ENCODE data around the gene TMSB10.
"Not testable (repeated sequence)": the region's sequence is repeated elsewhere in the genome, so short reads cannot be mapped to it uniquely, and the experiment has no call there.

The TMSB10 gene

DNA sequence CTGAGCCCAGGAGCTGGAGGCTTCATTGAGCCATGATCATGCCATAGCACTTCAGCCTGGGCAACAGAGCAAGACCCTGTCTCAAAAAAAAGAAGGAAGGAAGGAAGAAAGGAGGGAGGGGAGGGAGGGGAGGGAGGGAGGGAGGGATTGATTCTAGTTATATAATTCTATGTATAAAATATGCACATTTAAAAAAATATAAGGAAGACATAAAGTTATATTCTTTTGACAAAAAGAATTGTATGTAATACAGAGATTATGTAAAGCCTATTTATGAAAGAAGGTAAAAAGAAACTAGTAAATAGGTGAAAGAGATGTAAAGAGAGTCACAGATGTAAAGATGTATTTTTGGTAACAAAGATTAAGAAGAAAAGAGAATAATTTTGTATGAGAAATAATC lies 17.6 kb downstream of the TMSB10 start:
- in situ Hi-C loops (cut with MboI; ENCODE audit: low pct_unique_long_range_greater_than_20kb, low sequenced_read_pairs), result no loop called here
- DNase-seq, result no peak

DNA sequence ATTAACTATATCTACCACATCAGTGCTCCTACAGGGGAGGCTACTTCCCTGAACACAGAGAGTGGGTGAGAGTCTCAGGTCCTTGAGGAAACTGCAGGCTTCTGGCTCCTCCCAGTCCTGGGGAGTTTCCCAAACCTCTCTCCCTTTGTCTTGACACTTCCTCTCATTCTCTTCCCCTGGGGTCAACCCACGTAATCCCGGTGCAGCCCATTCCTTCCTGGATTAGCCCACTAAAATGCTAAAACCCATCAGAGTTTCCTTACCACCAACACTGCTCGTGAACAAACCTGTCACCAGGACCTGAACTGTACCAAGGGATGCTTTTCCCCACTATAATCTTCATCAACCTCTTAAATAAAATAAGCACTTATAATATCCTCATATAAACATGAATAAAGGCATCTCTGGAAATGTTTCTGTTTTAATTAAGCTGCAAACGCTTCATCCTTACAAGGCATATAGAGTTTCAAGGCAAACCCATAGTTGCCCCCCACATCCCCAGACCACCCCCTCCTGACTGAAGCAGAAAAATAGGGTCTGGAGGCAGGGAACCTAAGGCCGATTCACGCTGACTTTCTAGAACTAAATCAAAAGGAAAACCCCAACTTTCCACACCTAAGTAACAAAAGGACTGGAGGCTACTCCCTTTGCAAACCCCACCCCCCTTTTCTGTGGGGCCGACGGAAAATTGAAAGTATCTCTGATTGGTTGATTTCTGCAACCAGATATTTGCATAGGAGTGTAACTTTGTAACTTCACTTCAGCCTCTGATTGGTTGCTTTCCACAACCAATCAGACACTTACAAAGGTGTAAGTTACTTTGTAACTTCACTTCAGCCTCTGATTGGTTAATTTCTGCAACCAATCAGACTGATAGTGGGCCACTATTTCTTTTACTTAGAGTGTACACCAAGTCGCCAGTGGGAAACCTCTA lies 19.0 kb downstream of the TMSB10 start:
- in situ Hi-C loops (cut with MboI; ENCODE audit: low pct_unique_long_range_greater_than_20kb, low sequenced_read_pairs), result no loop called here
- peak; percentile 37 for DNase-seq

DNA sequence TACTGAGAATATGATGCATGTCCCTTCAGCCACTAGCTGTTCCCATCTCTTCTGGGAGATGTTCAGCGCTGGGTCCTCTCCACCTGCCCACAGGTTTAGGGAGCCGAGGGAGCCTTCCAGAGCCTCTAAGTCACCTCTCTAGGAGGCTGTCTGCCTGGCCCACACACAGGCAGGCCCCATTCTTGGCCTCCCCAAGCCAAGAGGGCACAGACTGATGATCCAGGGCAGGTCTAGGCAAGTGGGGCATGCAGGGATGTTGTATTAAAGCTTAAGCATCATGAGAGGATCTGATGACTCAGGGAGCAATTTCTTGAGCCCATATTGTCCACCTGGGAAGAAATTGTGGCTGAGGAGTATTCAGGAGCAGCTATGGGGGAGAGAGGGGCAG lies 19.9 kb downstream of the TMSB10 start:
- in situ Hi-C loops (cut with MboI; ENCODE audit: low pct_unique_long_range_greater_than_20kb, low sequenced_read_pairs), result no loop called here
- DNase-seq, result no peak

DNA sequence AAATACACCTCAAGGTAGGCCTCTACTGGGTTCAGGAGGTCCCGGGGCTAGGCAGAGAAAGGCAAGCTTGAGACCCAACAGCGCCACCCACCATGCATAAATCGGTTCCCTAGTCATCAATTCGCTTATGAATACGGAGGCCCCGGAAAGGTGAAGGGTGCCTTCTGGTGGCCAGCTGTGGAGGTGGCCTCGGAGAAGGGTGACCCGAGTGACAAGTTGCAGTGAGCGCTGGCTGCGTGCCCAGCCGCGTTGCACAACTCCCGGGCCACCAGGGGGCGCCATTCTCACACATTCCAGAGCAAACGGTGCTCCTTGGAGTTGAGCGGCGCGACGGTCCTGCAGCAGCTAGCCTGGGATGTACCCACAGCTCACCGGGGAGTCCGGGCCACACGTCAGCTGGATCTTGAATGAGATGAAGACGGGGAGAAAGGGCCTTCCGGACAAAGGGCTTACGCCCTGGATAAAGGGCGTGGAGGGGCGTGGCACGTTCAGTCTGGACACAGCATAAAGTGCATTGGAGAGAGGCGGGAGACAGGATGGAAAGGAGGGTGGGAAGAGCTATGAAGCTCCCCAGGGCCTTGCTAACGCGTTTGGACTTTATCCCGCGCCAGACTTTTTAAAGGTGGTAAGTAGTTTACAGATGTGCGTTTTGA lies 20.4 kb downstream of the TMSB10 start:
- in situ Hi-C loops (cut with MboI; ENCODE audit: low pct_unique_long_range_greater_than_20kb, low sequenced_read_pairs), result no loop called here
- peak; percentile 100 for DNase-seq

DNA sequence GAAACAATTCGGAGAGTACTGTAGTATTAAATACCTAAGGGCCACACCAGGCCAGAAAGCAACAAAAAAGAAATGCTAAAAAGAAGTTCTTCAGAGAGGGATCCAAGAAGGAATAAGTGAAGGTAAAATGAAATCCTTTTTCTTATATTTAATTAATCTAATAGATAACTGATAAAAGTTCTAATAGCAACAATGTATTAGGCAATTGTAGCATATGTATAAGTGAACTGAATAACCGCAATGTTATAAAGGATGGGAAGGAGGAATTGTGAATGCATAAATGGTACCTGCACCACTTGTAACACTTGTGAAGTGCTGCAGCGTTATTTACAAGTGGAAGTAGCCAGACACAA lies 21.8 kb downstream of the TMSB10 start:
- in situ Hi-C loops (cut with MboI; ENCODE audit: low pct_unique_long_range_greater_than_20kb, low sequenced_read_pairs), result no loop called here

DNA sequence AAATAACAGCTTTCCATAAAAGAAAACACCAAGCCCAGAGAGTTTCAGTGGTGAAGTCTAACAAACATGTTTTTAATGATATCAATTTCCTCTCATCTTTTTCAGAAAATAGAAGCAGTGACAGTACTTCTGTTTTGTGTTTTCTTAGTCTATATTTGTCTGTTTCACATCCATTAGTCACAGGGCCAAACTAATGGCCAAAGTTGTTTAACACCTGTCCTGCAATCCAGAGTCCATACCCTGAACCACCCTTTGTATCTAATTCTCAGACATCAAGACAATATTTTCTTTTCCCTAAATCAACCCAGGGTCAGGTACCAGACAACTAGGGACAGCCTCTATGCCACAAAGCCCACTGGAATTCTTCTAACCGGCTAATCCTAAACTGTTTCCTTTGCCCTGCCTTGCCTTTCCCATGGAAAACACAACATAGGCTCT lies 25.9 kb downstream of the TMSB10 start:
- in situ Hi-C loops (cut with MboI; ENCODE audit: low pct_unique_long_range_greater_than_20kb, low sequenced_read_pairs), result no loop called here
- no peak for DNase-seq

More for the DNA sequence above, 21.8 kb downstream of the TMSB10 start:
- DNase-seq, result no peak

DNA sequence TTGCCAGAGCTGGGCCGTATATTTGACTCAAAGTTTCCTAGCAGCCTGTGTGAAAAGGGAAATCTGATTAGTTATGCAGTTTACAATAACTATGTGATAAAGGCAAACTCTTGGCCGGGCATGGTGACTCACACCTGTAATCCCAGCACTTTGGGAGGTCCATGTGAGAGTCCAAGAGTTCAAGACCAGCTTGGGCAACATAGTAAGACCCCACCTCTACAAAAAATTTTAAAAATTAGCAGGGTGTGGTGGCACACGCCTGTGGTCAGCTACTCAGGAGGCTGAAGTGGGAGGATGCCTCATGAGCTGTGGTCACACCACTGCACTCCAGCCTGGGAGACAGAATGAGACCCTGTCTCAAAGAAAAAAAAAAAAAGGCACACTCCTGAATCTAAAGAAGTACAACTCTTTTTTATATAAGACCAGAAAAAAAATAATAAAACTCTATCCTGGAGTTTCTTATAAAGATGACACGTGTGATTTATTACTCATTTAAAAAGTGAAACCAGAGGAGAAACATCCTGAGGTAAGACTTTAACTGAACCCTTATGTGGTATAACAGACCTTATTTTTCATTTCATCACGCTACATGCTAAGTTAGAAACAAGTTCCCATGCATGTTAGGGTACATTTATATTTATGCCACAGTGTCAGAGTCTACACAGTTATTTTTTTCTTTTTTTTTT lies 32.9 kb downstream of the TMSB10 start:
- no peak for DNase-seq
- in situ Hi-C loops (cut with MboI; ENCODE audit: low pct_unique_long_range_greater_than_20kb, low sequenced_read_pairs), result no loop called here

DNA sequence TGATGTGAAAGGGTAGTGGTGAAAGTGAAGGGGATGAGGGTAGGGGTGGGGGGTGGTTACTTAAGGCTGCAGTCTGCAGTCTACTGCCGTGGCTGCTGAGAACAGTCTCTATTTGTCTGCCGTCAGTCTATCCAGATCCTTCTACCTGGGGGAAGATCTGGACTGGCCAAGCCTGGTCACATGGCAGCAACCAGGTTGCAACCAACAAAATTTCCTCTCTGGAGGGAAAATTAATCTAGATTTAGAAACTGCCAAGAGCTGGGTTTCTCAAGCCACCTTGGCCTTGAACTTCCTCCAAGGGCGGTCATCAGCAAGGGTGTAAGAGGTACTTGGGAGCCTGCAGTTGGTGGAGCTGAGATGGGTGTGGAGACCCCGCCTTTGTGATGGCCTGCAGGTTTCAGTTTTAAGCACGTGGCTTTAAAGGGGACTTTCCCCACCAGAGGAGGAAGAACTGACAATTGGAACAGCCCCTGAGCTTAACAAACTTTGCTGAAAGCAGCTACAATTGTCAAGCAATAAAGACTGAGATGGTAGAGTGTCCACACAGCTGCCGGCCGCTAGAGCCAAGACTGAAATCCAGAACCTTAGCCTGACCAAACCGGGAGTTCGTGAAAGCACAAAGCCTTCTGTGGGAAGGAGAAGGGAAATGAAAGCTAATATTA lies 34.1 kb downstream of the TMSB10 start:
- in situ Hi-C loops (cut with MboI; ENCODE audit: low pct_unique_long_range_greater_than_20kb, low sequenced_read_pairs), result no loop called here

DNA sequence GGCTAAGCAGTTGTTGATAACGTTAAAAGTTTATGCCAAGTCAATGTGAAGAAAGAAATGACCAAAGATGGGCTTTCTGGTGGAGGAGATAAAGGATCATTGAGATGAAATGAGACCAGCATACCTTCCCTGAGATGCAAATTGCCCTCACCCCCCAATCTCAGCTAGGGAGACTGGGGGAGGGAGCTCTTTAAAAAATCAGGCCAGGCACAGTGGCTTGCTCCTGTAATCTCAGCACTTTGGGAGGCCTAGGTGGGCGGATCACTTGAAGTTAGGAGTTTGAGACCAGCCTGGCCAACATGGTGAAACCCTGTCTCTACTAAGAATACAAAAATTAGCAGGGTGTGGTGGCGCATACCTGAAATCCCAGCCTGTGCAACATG lies 34.6 kb downstream of the TMSB10 start:
- in situ Hi-C loops (cut with MboI; ENCODE audit: low pct_unique_long_range_greater_than_20kb, low sequenced_read_pairs), result no loop called here
- DNase-seq, result no peak

More for the DNA sequence above, 34.1 kb downstream of the TMSB10 start:
- peak; percentile 21 for DNase-seq

DNA sequence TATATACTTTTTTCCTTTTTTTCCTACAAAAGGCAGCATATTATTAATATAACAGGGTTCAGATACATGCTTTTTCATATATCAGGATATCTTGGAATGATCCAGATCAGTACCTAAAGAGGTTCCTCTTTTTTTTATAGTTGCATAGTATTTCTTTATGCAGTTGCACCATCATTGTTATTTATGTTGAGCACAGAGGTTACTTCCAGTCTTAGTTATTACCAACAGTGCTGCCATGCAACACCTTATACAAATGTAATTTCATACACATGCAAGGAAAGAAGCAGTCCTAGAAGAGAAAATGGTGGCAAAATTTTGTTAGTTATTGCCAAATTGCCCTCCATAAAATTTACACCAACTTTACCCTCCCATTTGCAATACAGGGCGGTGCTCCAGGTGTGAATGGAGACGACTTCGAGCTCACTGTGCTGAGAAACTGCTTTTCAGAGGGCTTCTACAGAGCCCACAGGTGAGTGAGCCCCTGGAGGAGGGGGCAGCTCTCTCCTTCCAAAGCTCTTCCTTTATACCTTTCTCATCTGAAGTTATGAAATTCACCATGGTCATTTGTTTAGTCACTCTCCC lies 35.5 kb downstream of the TMSB10 start:
- in situ Hi-C loops (cut with MboI; ENCODE audit: low pct_unique_long_range_greater_than_20kb, low sequenced_read_pairs), result no loop called here
- DNase-seq, result no peak

DNA sequence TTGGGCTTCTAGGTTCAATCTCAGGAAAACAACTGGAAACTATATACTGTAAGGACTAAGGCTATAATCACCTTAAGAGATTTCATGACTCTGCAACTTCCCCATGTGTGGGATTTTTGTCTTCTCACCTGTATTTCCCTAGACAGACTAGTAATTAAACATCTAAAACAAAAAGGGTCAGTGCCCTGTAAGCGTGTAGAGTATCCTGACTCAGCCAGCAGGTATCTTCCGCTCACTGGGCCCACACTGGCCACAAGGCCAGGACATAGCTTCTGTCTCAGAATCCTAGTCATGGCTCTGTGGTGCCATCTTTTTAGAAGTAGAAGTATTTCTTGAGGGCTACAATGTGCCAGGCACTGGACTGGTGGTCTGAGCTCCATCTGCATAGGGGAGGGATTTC lies 36.7 kb downstream of the TMSB10 start:
- DNase-seq, result no peak
- in situ Hi-C loops (cut with MboI; ENCODE audit: low pct_unique_long_range_greater_than_20kb, low sequenced_read_pairs), result no loop called here

DNA sequence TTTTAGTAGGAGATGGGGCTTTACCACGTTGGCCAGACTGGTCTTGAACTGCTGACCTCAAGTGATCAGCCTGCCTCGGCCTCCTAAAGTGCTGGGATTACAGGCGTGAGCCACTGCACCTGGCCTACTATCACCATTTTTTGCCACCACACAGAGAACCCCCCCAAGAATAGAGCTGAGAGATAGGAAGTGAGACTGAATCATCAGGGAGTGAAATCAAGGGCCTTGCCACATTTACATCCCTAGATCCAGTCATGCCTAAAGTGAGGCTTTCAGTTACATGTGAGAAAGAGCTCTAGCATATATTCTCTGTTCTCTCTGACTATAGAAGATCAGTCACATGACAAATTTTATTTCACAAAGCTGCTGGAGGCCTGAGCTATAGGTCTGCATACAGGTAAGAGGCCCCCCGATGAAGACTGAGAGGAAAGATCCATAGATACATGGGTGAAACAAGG lies 37.5 kb downstream of the TMSB10 start:
- no peak for DNase-seq
- in situ Hi-C loops (cut with MboI; ENCODE audit: low pct_unique_long_range_greater_than_20kb, low sequenced_read_pairs), result no loop called here

DNA sequence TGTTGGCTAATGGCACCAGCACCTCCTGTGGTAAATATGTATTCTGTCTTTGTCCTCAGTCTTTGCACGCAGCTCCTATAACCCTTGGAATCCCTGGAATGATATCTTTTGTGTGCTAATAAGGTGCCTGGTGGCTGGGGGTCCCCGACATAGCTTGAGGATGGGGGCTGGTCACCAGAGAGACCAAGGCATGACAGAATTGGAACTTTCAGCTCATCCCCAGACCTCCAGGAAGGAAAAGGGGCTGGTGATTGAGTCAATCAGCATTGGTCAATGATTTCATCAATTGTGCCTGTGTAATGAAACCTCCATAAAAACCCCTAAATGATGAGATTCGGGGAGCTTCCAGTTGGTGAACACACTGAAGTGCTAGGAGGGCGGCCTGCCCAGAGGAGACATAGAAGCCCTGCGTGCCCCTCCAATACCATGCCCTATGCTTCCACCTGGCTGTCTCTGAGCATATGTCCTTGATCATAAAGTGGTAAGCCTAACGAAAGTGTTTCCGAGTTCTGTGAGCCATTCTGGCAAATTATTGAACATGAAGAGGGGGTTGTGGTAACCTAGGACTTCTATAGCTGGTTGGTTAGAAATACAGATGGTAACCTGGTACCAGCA lies 38.9 kb downstream of the TMSB10 start:
- in situ Hi-C loops (cut with MboI; ENCODE audit: low pct_unique_long_range_greater_than_20kb, low sequenced_read_pairs), result no loop called here
- no peak for DNase-seq

DNA sequence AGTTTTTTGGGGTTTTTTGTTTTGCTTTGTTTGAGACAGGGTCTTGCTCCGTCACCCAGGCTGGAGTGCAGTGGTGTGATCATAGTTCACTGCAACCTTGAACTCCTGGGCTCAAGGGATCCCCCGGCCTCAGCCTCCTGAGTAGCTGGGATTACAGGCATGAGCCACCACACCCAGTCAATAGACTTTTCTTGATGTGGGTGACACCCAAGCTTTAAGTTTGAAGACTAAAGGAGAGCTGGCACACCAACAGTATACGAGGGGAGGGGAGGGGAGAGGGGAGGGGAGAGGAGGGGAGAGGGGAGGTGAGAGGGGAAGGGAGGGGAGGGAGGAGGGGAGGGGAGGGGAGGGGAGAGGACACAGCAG lies 40.4 kb downstream of the TMSB10 start:
- DNase-seq; in situ Hi-C loops (cut with MboI; ENCODE audit: low pct_unique_long_range_greater_than_20kb, low sequenced_read_pairs): not testable (repeated sequence)

DNA sequence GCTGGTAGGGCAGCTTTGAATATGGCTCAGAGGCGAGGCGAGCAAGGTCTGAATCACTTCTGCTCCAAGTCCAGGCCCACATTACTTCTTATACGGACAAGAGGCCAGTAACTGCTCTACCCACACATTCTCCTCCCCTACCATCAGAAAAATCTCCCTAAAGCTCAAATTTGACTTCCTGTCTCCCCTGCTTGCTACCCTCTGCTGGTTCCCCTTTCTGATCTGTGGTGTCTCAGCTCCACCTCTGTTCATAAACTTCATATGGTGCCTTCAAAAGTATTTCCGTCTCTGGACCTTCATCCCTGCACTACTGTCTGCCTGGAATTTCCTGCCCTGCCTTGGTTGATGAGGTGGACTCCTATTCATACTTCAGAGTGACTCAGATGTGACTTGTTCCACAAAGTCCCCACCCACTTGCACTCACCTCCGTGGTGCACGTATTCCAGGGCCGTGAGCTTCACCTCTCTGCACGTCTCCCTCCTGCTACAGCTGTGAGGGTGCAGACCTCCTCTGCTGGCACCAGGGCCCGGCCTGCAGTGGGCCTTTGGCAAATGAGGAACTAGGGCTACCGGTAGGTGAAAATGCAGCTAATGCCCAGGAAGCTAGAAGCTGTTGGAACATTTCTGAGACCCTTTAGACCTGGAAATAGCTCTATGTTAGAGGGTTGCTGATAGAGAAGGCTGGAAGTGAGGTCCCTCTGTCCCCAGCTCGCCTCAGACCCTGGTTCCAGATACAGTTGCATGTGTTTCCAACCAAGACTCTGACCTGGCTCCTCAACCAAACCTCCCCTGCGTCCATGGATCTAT lies 41.0 kb downstream of the TMSB10 start:
- in situ Hi-C loops (cut with MboI; ENCODE audit: low pct_unique_long_range_greater_than_20kb, low sequenced_read_pairs), result no loop called here
- peak; percentile 85 for DNase-seq

DNA sequence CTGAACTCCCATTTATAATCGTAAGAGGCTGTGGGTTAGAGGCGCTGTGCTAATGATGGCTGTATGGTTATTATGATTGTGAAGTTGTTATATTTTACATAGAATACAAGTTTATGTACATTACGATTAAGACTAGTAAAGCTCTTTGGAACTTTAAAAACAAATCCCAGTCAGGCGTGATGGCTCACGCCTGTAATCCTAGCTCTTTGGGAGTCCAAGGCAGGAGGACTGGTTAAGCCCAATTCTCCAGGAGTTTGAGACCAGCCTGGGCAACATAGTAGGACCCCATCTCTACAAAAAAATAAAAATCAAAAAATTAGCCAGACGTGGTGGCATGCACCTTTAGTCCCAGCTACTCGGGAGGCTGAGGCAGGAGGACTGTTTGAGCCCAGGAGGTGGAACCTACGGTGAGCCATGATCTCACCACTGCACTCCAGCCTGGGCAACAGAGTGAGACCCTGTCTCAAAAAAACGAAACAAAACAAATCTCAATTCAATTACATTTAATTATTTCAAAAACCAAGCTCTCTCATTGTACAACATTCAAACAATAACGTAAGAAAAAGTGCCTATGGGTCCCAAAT lies 41.6 kb downstream of the TMSB10 start:
- no peak for DNase-seq

DNA sequence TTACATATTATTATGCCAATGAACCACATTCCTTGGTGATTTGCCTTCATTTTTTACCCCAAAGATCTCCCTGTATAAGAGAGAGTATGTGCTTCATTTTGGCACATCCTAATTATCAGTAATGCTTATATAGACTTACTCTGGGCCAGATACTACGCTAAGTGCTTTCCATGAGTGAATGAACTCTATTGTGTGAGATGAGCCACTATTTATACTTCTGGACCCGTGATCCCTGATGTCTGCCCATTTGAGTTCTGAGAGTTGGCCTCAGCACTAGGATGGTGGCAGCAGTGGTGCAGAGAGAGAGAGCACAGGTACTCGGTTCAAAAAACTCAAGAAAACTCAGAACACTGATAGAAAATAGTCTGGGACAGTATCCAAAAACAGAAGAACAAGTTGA lies 48.1 kb downstream of the TMSB10 start:
- no peak for DNase-seq
- in situ Hi-C loops (cut with MboI; ENCODE audit: low pct_unique_long_range_greater_than_20kb, low sequenced_read_pairs), result no loop called here

More for the DNA sequence above, 41.6 kb downstream of the TMSB10 start:
- in situ Hi-C loops (cut with MboI; ENCODE audit: low pct_unique_long_range_greater_than_20kb, low sequenced_read_pairs), result no loop called here

DNA sequence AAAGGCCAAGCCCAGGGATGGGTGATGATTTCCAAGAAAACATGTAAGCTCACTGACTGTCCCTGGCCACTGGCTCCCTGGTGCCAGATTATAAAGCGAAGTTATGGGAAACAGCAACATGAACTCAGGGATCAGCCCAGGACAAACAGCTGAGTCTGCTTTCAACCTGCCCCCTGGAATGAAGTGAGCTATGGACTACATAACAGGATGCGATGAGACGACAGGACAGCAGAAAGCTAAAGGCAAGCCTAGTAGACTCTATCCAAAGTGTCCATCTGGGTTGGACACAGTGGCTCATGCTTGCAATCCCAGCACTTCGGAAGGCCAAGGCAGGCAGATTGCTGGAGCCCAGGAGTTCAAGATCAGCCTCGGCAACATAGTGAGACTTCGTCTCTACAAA lies 48.9 kb downstream of the TMSB10 start:
- in situ Hi-C loops (cut with MboI; ENCODE audit: low pct_unique_long_range_greater_than_20kb, low sequenced_read_pairs), result no loop called here
- DNase-seq, result no peak
